HL-60/S4 (cell line): ENCODE measurements around the gene GPR3.

Experiments used
- in situ Hi-C: fragments of 300-500 bp; cut with MboI; formaldehyde crosslinking; loops from 2 replicates; pipeline ENCODE4 v1.14.3; 2022; ENCODE audit warnings: low sequenced_read_pairs

The GPR3 gene

GRCh38 chr1:27392096-27392777 lies at the start of gene GPR3:
GPR3 (plus strand) TSS chr1:27392622; CDS start chr1:27393799, 1,177 bp downstream.
- in situ Hi-C loops, result loop anchor here (5.0 to 10.0 kb wide), 3 partner anchors 215 to 290 kb away; no protein-coding TSS in a partner anchor

GRCh38 chr1:27342778-27343638 lies 49.4 kb upstream of the GPR3 start:
- in situ Hi-C loops, result no loop called here

DNA sequence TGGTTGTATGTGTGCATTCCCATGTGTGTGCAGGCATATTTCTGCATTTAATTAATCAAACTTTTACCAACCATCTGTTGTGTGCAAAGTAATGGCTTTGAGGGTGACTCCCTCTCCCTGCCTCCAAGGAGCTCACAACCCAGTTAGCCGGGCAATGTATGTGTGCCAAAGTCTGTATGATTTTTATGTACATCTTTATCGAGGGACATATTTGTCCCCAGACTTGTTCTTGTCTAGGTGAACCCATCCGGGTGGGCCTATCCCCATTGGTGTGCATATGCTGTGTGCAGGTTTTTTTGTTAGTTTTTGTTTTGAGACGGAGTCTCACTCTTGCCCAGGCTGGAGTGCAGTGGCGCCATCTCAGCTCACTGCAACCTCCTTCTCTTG lies 48.8 kb upstream of the GPR3 start:
- in situ Hi-C loops, result no loop called here

GRCh38 chr1:27345272-27345671 lies 47.1 kb upstream of the GPR3 start:
- in situ Hi-C loops, result no loop called here

- in situ Hi-C loops, result no loop called here
These were observed 46.1 kb upstream of the GPR3 start for GRCh38 chr1:27346357-27346756.

DNA sequence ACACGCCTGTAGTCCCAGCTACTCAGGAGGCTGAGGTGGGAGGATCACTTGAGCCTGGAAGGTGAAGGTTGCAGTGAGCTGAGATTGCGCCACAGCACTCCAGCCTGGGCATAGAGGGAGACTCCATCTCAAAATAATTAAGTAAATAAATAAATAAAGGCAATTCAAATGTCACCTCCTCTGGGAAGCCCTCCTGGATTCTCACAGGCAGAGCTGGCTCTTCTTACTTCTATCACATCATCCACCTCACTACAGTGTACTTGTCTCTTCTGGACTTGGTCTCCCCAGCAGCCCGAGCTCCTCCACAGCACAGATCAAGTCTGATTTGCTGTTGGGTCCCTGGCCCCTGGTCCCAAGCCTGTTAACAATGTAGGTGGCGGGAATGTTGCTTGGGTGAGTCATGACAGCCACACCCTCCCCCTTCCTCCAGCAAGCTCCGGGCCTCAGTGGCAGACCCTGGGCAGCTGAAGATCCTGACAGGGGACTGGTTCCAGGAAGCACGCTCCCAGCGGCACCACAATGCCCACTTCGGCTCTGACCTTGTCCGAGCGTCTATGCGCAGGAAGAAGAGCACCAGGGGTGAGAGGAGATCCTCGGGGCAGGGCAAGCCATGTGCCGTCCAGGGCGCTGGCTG lies 45.3 kb upstream of the GPR3 start:
- in situ Hi-C loops, result no loop called here

GRCh38 chr1:27348861-27349783 lies 43.3 kb upstream of the GPR3 start:
- in situ Hi-C loops, result no loop called here

- in situ Hi-C loops, result no loop called here
These were observed 42.4 kb upstream of the GPR3 start for GRCh38 chr1:27349784-27350662.

- in situ Hi-C loops, result no loop called here
These were observed 41.5 kb upstream of the GPR3 start for GRCh38 chr1:27350663-27351540.

DNA sequence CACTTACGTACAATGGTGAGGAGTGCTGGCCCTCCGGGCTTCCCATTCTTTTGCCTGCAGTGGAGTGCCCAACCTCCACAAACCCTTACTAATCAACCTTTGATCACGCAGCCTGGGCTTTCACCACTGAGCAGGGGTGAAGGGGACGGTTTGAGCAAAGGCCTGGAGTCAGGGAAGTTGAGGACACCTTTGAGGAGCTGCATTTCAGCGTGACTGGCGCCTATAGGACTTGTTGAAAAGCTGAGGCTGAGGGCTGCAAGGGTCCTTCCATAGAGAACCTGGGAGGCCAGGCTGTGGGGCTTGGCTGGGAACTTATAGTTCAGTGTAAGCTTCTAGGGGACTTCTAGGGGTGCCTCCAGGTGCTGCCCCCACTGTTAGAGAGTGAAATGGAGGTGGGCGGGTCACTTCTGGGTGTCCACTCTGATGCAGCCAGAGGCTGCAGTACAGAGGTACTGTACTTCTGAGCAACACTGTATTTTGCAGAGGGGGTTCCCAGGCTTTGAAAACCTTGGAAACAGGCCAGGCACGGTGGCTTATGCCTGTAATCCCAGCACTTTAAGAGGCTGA lies 40.8 kb upstream of the GPR3 start:
- in situ Hi-C loops, result no loop called here

- in situ Hi-C loops, result no loop called here
These were observed 39.3 kb upstream of the GPR3 start for GRCh38 chr1:27353166-27353565.

GRCh38 chr1:27353629-27354028 lies 38.8 kb upstream of the GPR3 start:
- in situ Hi-C loops, result no loop called here

- in situ Hi-C loops, result no loop called here
These were observed 36.7 kb upstream of the GPR3 start for GRCh38 chr1:27355683-27356082.

- in situ Hi-C loops, result no loop called here
These were observed 36.2 kb upstream of the GPR3 start for GRCh38 chr1:27356277-27356618.

DNA sequence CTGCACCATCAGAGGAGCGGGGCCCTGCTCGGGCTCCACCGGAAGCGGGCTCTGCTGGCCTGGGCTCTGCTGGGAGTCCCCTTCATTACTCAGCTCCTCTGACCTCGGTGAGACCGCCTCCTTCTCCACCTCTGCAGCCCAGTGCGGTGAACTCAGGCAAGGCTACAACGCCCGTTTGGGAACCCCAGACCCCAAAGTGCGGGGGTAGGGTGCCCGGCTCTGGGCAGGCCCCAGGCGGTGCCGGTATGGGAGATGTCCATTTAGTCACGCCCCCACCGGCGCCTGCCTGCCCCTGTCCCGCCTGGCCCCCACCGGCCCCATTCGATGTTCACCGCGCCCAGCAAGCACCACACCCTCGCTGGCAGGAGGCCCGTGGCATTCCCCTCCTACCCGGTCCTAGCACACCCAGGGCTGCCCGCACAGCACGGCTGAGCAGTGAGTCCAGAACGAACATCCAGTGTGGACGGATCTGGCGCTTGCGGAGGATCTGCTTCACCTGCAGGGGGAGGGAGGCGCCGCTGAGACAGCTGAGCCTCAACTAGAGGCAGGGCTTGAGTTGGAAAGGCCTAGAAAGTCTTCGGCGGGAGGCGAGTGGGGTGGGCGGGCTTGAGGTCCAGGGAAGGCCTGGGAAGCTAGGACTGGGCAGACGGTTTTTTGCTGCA lies 35.7 kb upstream of the GPR3 start:
- in situ Hi-C loops, result no loop called here

DNA sequence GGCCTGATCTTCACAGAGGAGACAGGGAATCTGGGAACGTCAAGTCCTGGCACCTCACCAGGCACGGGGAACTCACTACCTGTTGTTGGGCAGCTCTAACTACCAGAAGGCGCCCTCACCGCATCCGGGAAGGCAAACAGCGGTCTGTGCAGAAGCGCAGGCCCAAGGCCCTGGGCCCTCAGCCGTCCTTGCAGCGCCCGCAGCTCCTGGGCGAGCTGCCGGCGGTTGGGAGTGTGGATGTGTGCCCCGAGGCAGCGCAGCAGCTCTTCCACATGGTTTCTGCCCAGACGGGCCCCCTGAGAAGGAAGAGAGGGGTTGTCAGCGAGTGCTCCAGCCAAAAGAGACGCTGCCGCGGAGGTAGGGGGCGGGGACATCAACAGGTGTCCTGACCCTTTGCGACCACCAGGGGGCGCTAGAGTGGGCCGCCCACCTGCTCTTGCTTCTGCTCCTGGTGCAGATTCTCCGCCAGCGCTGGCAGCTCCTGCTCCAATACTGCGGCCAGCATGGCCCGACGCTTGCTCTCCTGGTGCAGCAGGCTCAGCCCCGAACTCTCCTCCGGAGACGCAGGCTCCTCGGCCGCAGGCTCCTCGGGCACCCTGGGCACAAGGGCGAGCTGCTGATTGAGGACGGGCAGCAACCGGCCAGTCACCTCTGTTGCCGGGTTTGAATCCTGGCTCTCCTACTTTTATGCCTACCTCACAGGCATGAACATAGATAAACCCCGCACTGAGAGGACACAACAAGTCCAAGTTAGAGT lies 35.0 kb upstream of the GPR3 start:
- in situ Hi-C loops, result no loop called here
